Activated naive CD4-positive, alpha-beta T cell treated with anti-CD3 and anti-CD28 coated beads for 36 hours (primary cell): ENCODE results near the gene PIK3R2. TPM values are rescaled to one million over a fixed set of nuclear protein-coding genes. Genes with fewer than 3 reads are reported as not detected.
A peak's percentile ranks its signal among the peaks of the same experiment; 100 is the strongest.
"Not testable (repeated sequence)": the region's sequence is repeated elsewhere in the genome, so short reads cannot be mapped to it uniquely, and the experiment has no call there.

Source experiments
- CTCF ChIA-PET: fragments of 350-600 bp; sonication (Branson Sonifier 250); formaldehyde crosslinking; loops from one replicate; lab custom pipeline; 2021; ENCODE audit warnings: antibody characterized with exemption; lab: Charles Lee
- DNase-seq: peaks from one replicate; pipeline ENCODE4 v3.0.0-alpha.2; 2020
- H3K27ac Mint-ChIP-seq: one replicate; pipeline ENCODE4 v1.8.0; 2021; ENCODE audit warnings: mild to moderate bottlenecking, mixed read lengths
- H3K27me3 Mint-ChIP-seq: one replicate; pipeline ENCODE4 v1.8.0; 2021; ENCODE audit warnings: low read depth, mixed read lengths
- H3K36me3 Mint-ChIP-seq: one replicate; pipeline ENCODE4 v1.8.0; 2021; ENCODE audit warnings: low read depth, mixed read lengths
- H3K4me1 Mint-ChIP-seq: one replicate; pipeline ENCODE4 v1.8.0; 2021; ENCODE audit warnings: low read depth, mixed read lengths
- H3K4me3 Mint-ChIP-seq: one replicate; pipeline ENCODE4 v1.8.0; 2021; ENCODE audit warnings: mild to moderate bottlenecking, moderate library complexity, mixed read lengths
- H3K9me3 Mint-ChIP-seq: one replicate; pipeline ENCODE4 v1.8.0; 2021; ENCODE audit warnings: mixed read lengths
- intact Hi-C: fragments of 100-400 bp; cut with micrococcal nuclease; formaldehyde crosslinking; loops from one replicate; pipeline ENCODE4 v1.15.1; 2023
- total RNA-seq, 2 experiments: library from RNA; stranded (reverse); gene quantifications; one replicate each; pipeline ENCODE4 v1.2.3, GENCODE V29; 2021

The PIK3R2 gene
- total RNA-seq, 2 experiments from 2014 or later: 16.1 to 16.3 TPM

GRCh38 chr19:18202397-18202777 is 49.4 kb downstream of the PIK3R2 start:
- intact Hi-C loops: no loop called here
- DNase-seq: no peak
- no peaks in the 10 kb centered on the region for H3K27me3 Mint-ChIP-seq
- CTCF ChIA-PET: interaction anchor here (1.7 kb wide), 1 partner anchor 10 kb away, joined by 5 read pairs; the partner anchor contains the start of gene MPV17L2
- peaks cover 22% of the 10 kb centered on the region for H3K4me1 Mint-ChIP-seq
- H3K36me3 Mint-ChIP-seq: peaks cover 11% of the 10 kb centered on the region
- no peaks in the 10 kb centered on the region for H3K9me3 Mint-ChIP-seq
- H3K27ac Mint-ChIP-seq: no peak overlapping the region
- peak overlapping the region; percentile 58 for H3K4me3 Mint-ChIP-seq

- CTCF ChIA-PET: interaction anchor here (1.3 to 8.2 kb wide), 3 partner anchors 10 to 76 kb away, joined by 5 to 117 read pairs (median 6); partner anchors contain the start of gene MPV17L2
- Mint-ChIP-seq H3K4me1 (peaks cover 22% of the 10 kb centered on the region), H3K4me3 (peak overlapping the region; percentile 94), H3K9me3 (no peaks in the 10 kb centered on the region), H3K27me3 (no peaks in the 10 kb centered on the region), H3K36me3 (peaks cover 11% of the 10 kb centered on the region), H3K27ac (no peak overlapping the region)
- intact Hi-C loops: no loop called here
- DNase-seq: peak; percentile 35
These were observed 49.9 kb downstream of the PIK3R2 start for GRCh38 chr19:18202778-18203407.

GRCh38 chr19:18203408-18203862 is 50.5 kb downstream of the PIK3R2 start:
- H3K4me1 Mint-ChIP-seq: peaks cover 22% of the 10 kb centered on the region
- peaks cover under 1% of the 10 kb centered on the region for H3K27me3 Mint-ChIP-seq
- CTCF ChIA-PET: interaction anchor here (0.9 to 8.2 kb wide), 5 partner anchors 11 to 136 kb away, joined by 3 to 117 read pairs (median 5); partner anchors contain the start of gene MPV17L2
- DNase-seq: peak; percentile 54
- H3K4me3 Mint-ChIP-seq: peak overlapping the region; percentile 94
- H3K9me3 Mint-ChIP-seq: no peaks in the 10 kb centered on the region
- peaks cover 9% of the 10 kb centered on the region for H3K36me3 Mint-ChIP-seq
- intact Hi-C loops: no loop called here
- peak overlapping the region; percentile 53 for H3K27ac Mint-ChIP-seq

- peak within 1 kb of the TSS; percentile 94 for H3K4me3 Mint-ChIP-seq
- CTCF ChIA-PET: interaction anchor here (0.9 to 8.2 kb wide), 7 partner anchors 11 to 135 kb away, joined by 3 to 117 read pairs (median 5); partner anchors contain the start of gene MPV17L2
These were observed 51.0 kb downstream of the PIK3R2 start, which contains the start of gene RAB3A for GRCh38 chr19:18203863-18204393. TSS of gene RAB3A (minus strand) at chr19:18204042. CDS start at chr19:18202740, 1,302 bp downstream.

GRCh38 chr19:18204394-18205199 is 51.6 kb downstream of the PIK3R2 start:
- Mint-ChIP-seq H3K9me3 (no peaks in the 10 kb centered on the region), H3K4me1 (peaks cover 22% of the 10 kb centered on the region), H3K36me3 (peaks cover 9% of the 10 kb centered on the region), H3K27ac (peak overlapping the region; percentile 73), H3K4me3 (peak overlapping the region; percentile 86), H3K27me3 (peaks cover 5% of the 10 kb centered on the region)
- DNase-seq: peak; percentile 59
- intact Hi-C loops: loop anchor here (1.0 to 2.0 kb wide), 11 partner anchors 11 to 318 kb away; partner anchors contain the start of genes ELL, LSM4 and MPV17L2
- CTCF ChIA-PET: interaction anchor here (0.5 to 8.2 kb wide), 9 partner anchors 12 to 180 kb away, joined by 3 to 117 read pairs (median 4); partner anchors contain the start of gene MPV17L2

More at GRCh38 chr19:18203863-18204393, 51.0 kb downstream of the PIK3R2 start, which contains the start of gene RAB3A:
- peak; percentile 100 for DNase-seq
- intact Hi-C loops: loop anchor here (1.0 to 2.0 kb wide), 11 partner anchors 11 to 318 kb away; partner anchors contain the start of genes ELL, LSM4 and MPV17L2
- Mint-ChIP-seq H3K27me3 (peaks cover 5% of the 10 kb centered on the region), H3K27ac (peak within 1 kb of the TSS; percentile 68), H3K36me3 (peaks cover 9% of the 10 kb centered on the region), H3K4me1 (peaks cover 22% of the 10 kb centered on the region), H3K9me3 (no peaks in the 10 kb centered on the region)

GRCh38 chr19:18205200-18205892 is 52.4 kb downstream of the PIK3R2 start:
- CTCF ChIA-PET: interaction anchor here (0.5 to 8.2 kb wide), 8 partner anchors 47 to 204 kb away, joined by 3 to 117 read pairs (median 4); a partner anchor contains a TSS
- peaks cover 6% of the 10 kb centered on the region for H3K27me3 Mint-ChIP-seq
- intact Hi-C loops: loop anchor here (2.0 kb wide), 2 partner anchors 45 to 209 kb away; no protein-coding TSS in a partner anchor

GRCh38 chr19:18206018-18206417 is 53.1 kb downstream of the PIK3R2 start:
- no peaks in the 10 kb centered on the region for H3K9me3 Mint-ChIP-seq
- peaks cover 7% of the 10 kb centered on the region for H3K36me3 Mint-ChIP-seq
- H3K27me3 Mint-ChIP-seq: peaks cover 6% of the 10 kb centered on the region
- H3K4me1 Mint-ChIP-seq: peaks cover 22% of the 10 kb centered on the region
- CTCF ChIA-PET: interaction anchor here (0.6 to 8.2 kb wide), 5 partner anchors 46 to 203 kb away, joined by 3 to 117 read pairs (median 4); a partner anchor contains a TSS
- H3K4me3 Mint-ChIP-seq: no peak overlapping the region
- H3K27ac Mint-ChIP-seq: no peak overlapping the region
- intact Hi-C loops: no loop called here
- no peak for DNase-seq

More at GRCh38 chr19:18205200-18205892, 52.4 kb downstream of the PIK3R2 start:
- peak overlapping the region; percentile 73 for H3K27ac Mint-ChIP-seq
- H3K9me3 Mint-ChIP-seq: no peaks in the 10 kb centered on the region
- peaks cover 7% of the 10 kb centered on the region for H3K36me3 Mint-ChIP-seq
- peaks cover 22% of the 10 kb centered on the region for H3K4me1 Mint-ChIP-seq
- H3K4me3 Mint-ChIP-seq: peak overlapping the region; percentile 86
- peak; percentile 76 for DNase-seq

- H3K4me1 Mint-ChIP-seq: peaks cover 9% of the 10 kb centered on the region
- no peaks in the 10 kb centered on the region for H3K9me3 Mint-ChIP-seq
- CTCF ChIA-PET: interaction anchor here (0.6 to 8.2 kb wide), 11 partner anchors 16 to 208 kb away, joined by 3 to 117 read pairs (median 4); a partner anchor contains a TSS
- H3K27me3 Mint-ChIP-seq: peaks cover 8% of the 10 kb centered on the region
- DNase-seq: peak; percentile 63
- H3K36me3 Mint-ChIP-seq: no peaks in the 10 kb centered on the region
- H3K4me3 Mint-ChIP-seq: no peak overlapping the region
- intact Hi-C loops: loop anchor here (1.0 kb wide), 1 partner anchor 44 kb away; no protein-coding TSS in a partner anchor
- H3K27ac Mint-ChIP-seq: no peak overlapping the region
These were observed 55.4 kb downstream of the PIK3R2 start for GRCh38 chr19:18208098-18208951.

GRCh38 chr19:18209912-18210311 is 56.9 kb downstream of the PIK3R2 start:
- H3K4me3 Mint-ChIP-seq, H3K4me1 Mint-ChIP-seq, intact Hi-C loops, H3K9me3 Mint-ChIP-seq, H3K27me3 Mint-ChIP-seq, DNase-seq, H3K27ac Mint-ChIP-seq, H3K36me3 Mint-ChIP-seq: not testable (repeated sequence)
- CTCF ChIA-PET: interaction anchor here (1.0 to 8.2 kb wide), 4 partner anchors 35 to 119 kb away, joined by 4 to 117 read pairs (median 4); a partner anchor contains a TSS

- H3K4me1 Mint-ChIP-seq: no peaks in the 10 kb centered on the region
- H3K9me3 Mint-ChIP-seq: no peaks in the 10 kb centered on the region
- intact Hi-C loops: no loop called here
- CTCF ChIA-PET: no interaction called here
- no peak overlapping the region for H3K27ac Mint-ChIP-seq
- peaks cover 8% of the 10 kb centered on the region for H3K27me3 Mint-ChIP-seq
- DNase-seq: no peak
- H3K4me3 Mint-ChIP-seq: no peak overlapping the region
- no peaks in the 10 kb centered on the region for H3K36me3 Mint-ChIP-seq
These were observed 58.7 kb downstream of the PIK3R2 start for GRCh38 chr19:18211683-18212082.
